Activated T-helper 17 cell treated with anti-CD3 and anti-CD28 coated beads, Interleukin-2, amount 50 U/mL, for 72 hours (primary cell): ENCODE measurements around the gene PLA2G12B. TPM values are rescaled to one million over a fixed set of nuclear protein-coding genes. Genes with fewer than 3 reads are reported as not detected.
"Not testable (repeated sequence)": the region's sequence is repeated elsewhere in the genome, so short reads cannot be mapped to it uniquely, and the experiment has no call there.

Experiments
- ATAC-seq: fragments of 150-1000 bp; cut with Tn5 transposase; replicated peaks from 2 replicates; pipeline ENCODE4 v1.10.0; 2021; ENCODE audit warnings: mild to moderate bottlenecking, moderate library complexity
- H3K27ac Mint-ChIP-seq: one replicate; pipeline ENCODE4 v1.8.0; 2022; ENCODE audit warnings: mixed read lengths
- H3K27me3 Mint-ChIP-seq: one replicate; pipeline ENCODE4 v1.8.0; 2022; ENCODE audit warnings: mixed read lengths
- H3K36me3 Mint-ChIP-seq: one replicate; pipeline ENCODE4 v1.8.0; 2022; ENCODE audit warnings: low read depth, mild to moderate bottlenecking, mixed read lengths
- H3K4me1 Mint-ChIP-seq: one replicate; pipeline ENCODE4 v1.8.0; 2022; ENCODE audit warnings: mixed read lengths
- H3K4me3 Mint-ChIP-seq: one replicate; pipeline ENCODE4 v1.8.0; 2022; ENCODE audit warnings: mild to moderate bottlenecking, mixed read lengths
- H3K9me3 Mint-ChIP-seq: one replicate; pipeline ENCODE4 v1.8.0; 2022; ENCODE audit warnings: mixed read lengths
- total RNA-seq, 2 donors: library from RNA; stranded (reverse); gene quantifications; one replicate each; pipeline ENCODE4 v1.2.3, GENCODE V29; 2022

PLA2G12B gene
- total RNA-seq, 2 donors from 2014 or later, result not detected

GRCh38 chr10:72918352-72918751 is 36.3 kb downstream of the PLA2G12B start:
- Mint-ChIP-seq H3K9me3 (peaks cover 15% of the 10 kb centered on the region), H3K4me1 (no peaks in the 10 kb centered on the region), H3K27me3 (peaks cover 22% of the 10 kb centered on the region), H3K36me3 (no peaks in the 10 kb centered on the region), H3K4me3 (no peak overlapping the region), H3K27ac (no peak overlapping the region)
- no peak for ATAC-seq

GRCh38 chr10:72917803-72918332 is 36.7 kb downstream of the PLA2G12B start:
- peaks cover 22% of the 10 kb centered on the region for H3K27me3 Mint-ChIP-seq
- H3K27ac Mint-ChIP-seq, H3K36me3 Mint-ChIP-seq, H3K4me3 Mint-ChIP-seq, ATAC-seq, H3K4me1 Mint-ChIP-seq: not testable (repeated sequence)
- peaks cover 15% of the 10 kb centered on the region for H3K9me3 Mint-ChIP-seq

- H3K27ac Mint-ChIP-seq, H3K4me1 Mint-ChIP-seq, ATAC-seq, H3K4me3 Mint-ChIP-seq, H3K36me3 Mint-ChIP-seq: not testable (repeated sequence)
- Mint-ChIP-seq H3K27me3 (peaks cover 18% of the 10 kb centered on the region), H3K9me3 (peaks cover 11% of the 10 kb centered on the region)
Measured at GRCh38 chr10:72917201-72917600, 37.4 kb downstream of the PLA2G12B start.

GRCh38 chr10:72913287-72913686 is 41.3 kb downstream of the PLA2G12B start:
- H3K36me3 Mint-ChIP-seq, result no peaks in the 10 kb centered on the region
- H3K27ac Mint-ChIP-seq, result no peak overlapping the region
- no peak for ATAC-seq
- no peaks in the 10 kb centered on the region for H3K4me1 Mint-ChIP-seq
- H3K9me3 Mint-ChIP-seq, result no peaks in the 10 kb centered on the region
- H3K4me3 Mint-ChIP-seq, result no peak overlapping the region
- peaks cover 6% of the 10 kb centered on the region for H3K27me3 Mint-ChIP-seq

- no peaks in the 10 kb centered on the region for H3K4me1 Mint-ChIP-seq
- H3K9me3 Mint-ChIP-seq, result no peaks in the 10 kb centered on the region
- peaks cover 3% of the 10 kb centered on the region for H3K27me3 Mint-ChIP-seq
- no peak overlapping the region for H3K4me3 Mint-ChIP-seq
- no peak overlapping the region for H3K27ac Mint-ChIP-seq
- H3K36me3 Mint-ChIP-seq, result no peaks in the 10 kb centered on the region
- no peak for ATAC-seq
Measured at GRCh38 chr10:72912736-72913135, 41.9 kb downstream of the PLA2G12B start.

- ATAC-seq, result no peak
- H3K4me3 Mint-ChIP-seq, result no peak overlapping the region
- H3K9me3 Mint-ChIP-seq, result no peaks in the 10 kb centered on the region
- no peaks in the 10 kb centered on the region for H3K4me1 Mint-ChIP-seq
- no peak overlapping the region for H3K27ac Mint-ChIP-seq
- H3K36me3 Mint-ChIP-seq, result no peaks in the 10 kb centered on the region
- H3K27me3 Mint-ChIP-seq, result peaks cover 3% of the 10 kb centered on the region
Measured at GRCh38 chr10:72911758-72912157, 42.8 kb downstream of the PLA2G12B start.

- no peaks in the 10 kb centered on the region for H3K9me3 Mint-ChIP-seq
Measured at GRCh38 chr10:72910705-72911104, 43.9 kb downstream of the PLA2G12B start.

GRCh38 chr10:72906446-72906845 is 48.2 kb downstream of the PLA2G12B start:
- Mint-ChIP-seq H3K9me3 (no peaks in the 10 kb centered on the region), H3K27me3 (peaks cover 7% of the 10 kb centered on the region), H3K4me1 (peaks cover 5% of the 10 kb centered on the region), H3K36me3 (no peaks in the 10 kb centered on the region), H3K4me3 (no peak overlapping the region), H3K27ac (no peak overlapping the region)
- ATAC-seq, result no peak

More at GRCh38 chr10:72910705-72911104, 43.9 kb downstream of the PLA2G12B start:
- Mint-ChIP-seq H3K4me3 (no peak overlapping the region), H3K36me3 (no peaks in the 10 kb centered on the region), H3K27ac (no peak overlapping the region), H3K4me1 (peaks cover 5% of the 10 kb centered on the region), H3K27me3 (peaks cover 7% of the 10 kb centered on the region)
- no peak for ATAC-seq

- no peaks in the 10 kb centered on the region for H3K36me3 Mint-ChIP-seq
- H3K4me1 Mint-ChIP-seq, result peaks cover 5% of the 10 kb centered on the region
- no peak for ATAC-seq
- H3K27me3 Mint-ChIP-seq, result peaks cover 4% of the 10 kb centered on the region
- no peaks in the 10 kb centered on the region for H3K9me3 Mint-ChIP-seq
- no peak overlapping the region for H3K27ac Mint-ChIP-seq
- no peak overlapping the region for H3K4me3 Mint-ChIP-seq
Measured at GRCh38 chr10:72904806-72905205, 49.8 kb downstream of the PLA2G12B start.

GRCh38 chr10:72903941-72904446 is 50.6 kb downstream of the PLA2G12B start:
- H3K9me3 Mint-ChIP-seq, H3K4me1 Mint-ChIP-seq, H3K27me3 Mint-ChIP-seq, H3K27ac Mint-ChIP-seq, H3K4me3 Mint-ChIP-seq, H3K36me3 Mint-ChIP-seq, ATAC-seq: not testable (repeated sequence)

GRCh38 chr10:72899545-72899944 is 55.1 kb downstream of the PLA2G12B start:
- H3K27ac Mint-ChIP-seq, result no peak overlapping the region
- no peaks in the 10 kb centered on the region for H3K36me3 Mint-ChIP-seq
- no peak overlapping the region for H3K4me3 Mint-ChIP-seq
- no peaks in the 10 kb centered on the region for H3K9me3 Mint-ChIP-seq
- H3K4me1 Mint-ChIP-seq, result no peaks in the 10 kb centered on the region
- no peak for ATAC-seq
- peaks cover 4% of the 10 kb centered on the region for H3K27me3 Mint-ChIP-seq

GRCh38 chr10:72898616-72899015 is 56.0 kb downstream of the PLA2G12B start:
- Mint-ChIP-seq H3K36me3 (no peaks in the 10 kb centered on the region), H3K4me1 (no peaks in the 10 kb centered on the region), H3K27ac (no peak overlapping the region), H3K9me3 (no peaks in the 10 kb centered on the region), H3K4me3 (no peak overlapping the region), H3K27me3 (peaks cover 4% of the 10 kb centered on the region)
- ATAC-seq, result no peak

GRCh38 chr10:72895236-72895850 is 59.3 kb downstream of the PLA2G12B start:
- no peak overlapping the region for H3K27ac Mint-ChIP-seq
- H3K4me3 Mint-ChIP-seq, result no peak overlapping the region
- H3K9me3 Mint-ChIP-seq, result no peaks in the 10 kb centered on the region

GRCh38 chr10:72893136-72893798 is 61.3 kb downstream of the PLA2G12B start, which contains the start of gene OIT3:
OIT3 (plus strand) TSS chr10:72893739; CDS start chr10:72893799, 60 bp downstream.
- ATAC-seq, result no peak
- H3K36me3 Mint-ChIP-seq, result peaks cover 5% of the 10 kb centered on the region
- H3K27ac Mint-ChIP-seq, result no peak within 1 kb of the TSS
- H3K4me3 Mint-ChIP-seq, result no peak within 1 kb of the TSS
- peaks cover 4% of the 10 kb centered on the region for H3K27me3 Mint-ChIP-seq
- H3K9me3 Mint-ChIP-seq, result no peaks in the 10 kb centered on the region
- no peaks in the 10 kb centered on the region for H3K4me1 Mint-ChIP-seq

More at GRCh38 chr10:72895236-72895850, 59.3 kb downstream of the PLA2G12B start:
- Mint-ChIP-seq H3K27me3 (peaks cover 4% of the 10 kb centered on the region), H3K4me1 (no peaks in the 10 kb centered on the region), H3K36me3 (no peaks in the 10 kb centered on the region)
- ATAC-seq, result no peak

- Mint-ChIP-seq H3K36me3 (peaks cover 22% of the 10 kb centered on the region), H3K27me3 (peaks cover under 1% of the 10 kb centered on the region), H3K4me1 (peaks cover 4% of the 10 kb centered on the region), H3K4me3 (no peak overlapping the region), H3K9me3 (no peaks in the 10 kb centered on the region), H3K27ac (no peak overlapping the region)
- peak; percentile 58 for ATAC-seq
Measured at GRCh38 chr10:72890086-72890485, 64.5 kb downstream of the PLA2G12B start.
